K562 (cell line): Measurements from ENCODE around the gene GTSE1. TPM values are rescaled to one million over a fixed set of nuclear protein-coding genes. Genes with fewer than 3 reads are reported as not detected.

Experiments used
- DPF2 ChIP-seq: fragments of 450-650 bp; IDR thresholded peaks from 2 replicates; pipeline ENCODE4 v1.6.1; 2016
- ELF1 ChIP-seq: fragments of 200-800 bp; sonication (Bioruptor generic); IDR thresholded peaks from 2 replicates; pipeline ENCODE4 v1.6.1; 2016; ENCODE audit warnings: missing genetic modification characterization, missing compliant biosample characterization
- HNRNPK ChIP-seq: fragments of 200-400 bp; formaldehyde crosslinking; IDR thresholded peaks from one replicate; pipeline ENCODE4 v1.6.1; 2018; ENCODE audit warnings: mild to moderate bottlenecking, low read depth, low read length; ENCODE audit not compliant: poor library complexity, severe bottlenecking
- PREB ChIP-seq: sonication (generic); formaldehyde crosslinking; IDR thresholded peaks from 2 replicates; pipeline ENCODE4 v1.8.1; 2023; ENCODE audit warnings: mild to moderate bottlenecking, missing genetic modification reagents
- polyA plus RNA-seq, 8 experiments: library from polyadenylated mRNA; depleted of rRNA in 4 of 8; stranded (reverse) in 5 of 8; unstranded in 3 of 8; fragments of >200 nt; fragmentation: Nextera tagmentation in 2 of 8; fragmentation: Illumina TruSeq in 1 of 8; extraction: Ambion mirVana in 2 of 8; extraction: Trizol in 1 of 8; gene quantifications; 2 replicates each; pipeline versions ENCODE4 v1.2.1 to v1.2.3, GENCODE V29; 2011 to 2014; ENCODE audit warnings: inconsistent platforms in 1 of 8, missing spikeins in 1 of 8
- total RNA-seq, 7 experiments: library from RNA; depleted of rRNA in 6 of 7; stranded (reverse); fragments of >200 nt in 6 of 7; fragmentation: Illumina TruSeq in 2 of 7; extraction: Trizol in 2 of 7; gene quantifications; 2 replicates each; pipeline versions ENCODE4 v1.2.1 to v1.2.3, GENCODE V29; 2011 to 2021; ENCODE audit warnings: low replicate concordance in 1 of 7
- TF ChIP-seq, protein P1 (sequence below): fragments of 450-650 bp; formaldehyde crosslinking; IDR thresholded peaks from 2 replicates; pipeline ENCODE4 v1.4.0; 2022; ENCODE audit warnings: missing genetic modification characterization
- TF ChIP-seq, protein P2 (sequence below): fragments of 450-650 bp; formaldehyde crosslinking; IDR thresholded peaks from 2 replicates; pipeline ENCODE4 v1.4.0; 2020; ENCODE audit warnings: mild to moderate bottlenecking, moderate library complexity

Gene GTSE1
- total and polyA plus RNA-seq, 9 of the 15 experiments (the other 6 are each of a cell fraction or from before 2014, with no cell fraction given): 2.5 to 22.5 (median 12.9) TPM

DNA sequence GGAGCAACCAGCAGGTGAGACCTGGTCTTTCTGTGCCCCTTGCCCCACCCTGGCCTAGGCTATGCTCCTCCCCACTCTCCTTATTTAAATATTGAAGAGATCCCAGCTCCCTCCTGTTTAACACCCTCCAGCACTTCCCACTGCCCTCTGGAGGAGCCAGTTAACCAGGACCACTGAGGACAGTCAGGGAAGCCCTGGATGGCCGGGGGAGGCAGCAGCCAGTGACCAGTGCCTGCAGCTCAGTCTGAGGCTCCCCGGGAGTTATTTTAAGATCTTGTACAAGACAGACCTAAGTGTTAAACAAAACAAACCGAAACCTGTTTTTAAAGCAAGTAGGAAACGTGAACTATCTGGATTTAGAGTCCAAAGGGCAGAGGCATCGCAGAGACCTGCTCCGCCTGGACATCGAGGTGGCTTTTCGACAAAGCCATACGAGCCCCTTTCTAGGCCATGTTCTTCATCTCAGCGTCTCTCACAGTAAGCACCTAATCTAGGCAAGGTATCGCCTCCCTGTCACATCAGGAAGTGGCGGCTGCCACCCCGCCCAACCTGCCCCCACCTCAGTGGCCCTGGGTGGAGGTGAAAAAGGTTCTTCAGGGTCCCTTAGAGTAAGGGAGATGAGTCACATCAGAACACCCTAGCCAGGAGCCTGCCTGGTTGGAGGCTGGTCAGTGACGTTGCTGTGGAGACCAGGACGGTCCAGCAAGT is 74.1 kb downstream of the GTSE1 start (continued):
- TF ChIP-seq, protein P1, sequence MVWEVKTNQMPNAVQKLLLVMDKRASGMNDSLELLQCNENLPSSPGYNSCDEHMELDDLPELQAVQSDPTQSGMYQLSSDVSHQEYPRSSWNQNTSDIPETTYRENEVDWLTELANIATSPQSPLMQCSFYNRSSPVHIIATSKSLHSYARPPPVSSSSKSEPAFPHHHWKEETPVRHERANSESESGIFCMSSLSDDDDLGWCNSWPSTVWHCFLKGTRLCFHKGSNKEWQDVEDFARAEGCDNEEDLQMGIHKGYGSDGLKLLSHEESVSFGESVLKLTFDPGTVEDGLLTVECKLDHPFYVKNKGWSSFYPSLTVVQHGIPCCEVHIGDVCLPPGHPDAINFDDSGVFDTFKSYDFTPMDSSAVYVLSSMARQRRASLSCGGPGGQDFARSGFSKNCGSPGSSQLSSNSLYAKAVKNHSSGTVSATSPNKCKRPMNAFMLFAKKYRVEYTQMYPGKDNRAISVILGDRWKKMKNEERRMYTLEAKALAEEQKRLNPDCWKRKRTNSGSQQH (CRISPR knock-in tag): no peak
- TF ChIP-seq HNRNPK (no peak), ELF1 (tag) (no peak), DPF2 (no peak), PREB (CRISPR knock-in tag) (no peak)
- TF ChIP-seq, protein P2, sequence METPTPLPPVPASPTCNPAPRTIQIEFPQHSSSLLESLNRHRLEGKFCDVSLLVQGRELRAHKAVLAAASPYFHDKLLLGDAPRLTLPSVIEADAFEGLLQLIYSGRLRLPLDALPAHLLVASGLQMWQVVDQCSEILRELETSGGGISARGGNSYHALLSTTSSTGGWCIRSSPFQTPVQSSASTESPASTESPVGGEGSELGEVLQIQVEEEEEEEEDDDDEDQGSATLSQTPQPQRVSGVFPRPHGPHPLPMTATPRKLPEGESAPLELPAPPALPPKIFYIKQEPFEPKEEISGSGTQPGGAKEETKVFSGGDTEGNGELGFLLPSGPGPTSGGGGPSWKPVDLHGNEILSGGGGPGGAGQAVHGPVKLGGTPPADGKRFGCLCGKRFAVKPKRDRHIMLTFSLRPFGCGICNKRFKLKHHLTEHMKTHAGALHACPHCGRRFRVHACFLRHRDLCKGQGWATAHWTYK: no peak
